NCI-H1048 (cell line): Measurements from ENCODE around the gene ZCCHC2.

Experiments used
- DNase-seq: peaks from one replicate; lab custom pipeline; 2025; lab: John Stamatoyannopoulos, UW

Gene ZCCHC2

DNA sequence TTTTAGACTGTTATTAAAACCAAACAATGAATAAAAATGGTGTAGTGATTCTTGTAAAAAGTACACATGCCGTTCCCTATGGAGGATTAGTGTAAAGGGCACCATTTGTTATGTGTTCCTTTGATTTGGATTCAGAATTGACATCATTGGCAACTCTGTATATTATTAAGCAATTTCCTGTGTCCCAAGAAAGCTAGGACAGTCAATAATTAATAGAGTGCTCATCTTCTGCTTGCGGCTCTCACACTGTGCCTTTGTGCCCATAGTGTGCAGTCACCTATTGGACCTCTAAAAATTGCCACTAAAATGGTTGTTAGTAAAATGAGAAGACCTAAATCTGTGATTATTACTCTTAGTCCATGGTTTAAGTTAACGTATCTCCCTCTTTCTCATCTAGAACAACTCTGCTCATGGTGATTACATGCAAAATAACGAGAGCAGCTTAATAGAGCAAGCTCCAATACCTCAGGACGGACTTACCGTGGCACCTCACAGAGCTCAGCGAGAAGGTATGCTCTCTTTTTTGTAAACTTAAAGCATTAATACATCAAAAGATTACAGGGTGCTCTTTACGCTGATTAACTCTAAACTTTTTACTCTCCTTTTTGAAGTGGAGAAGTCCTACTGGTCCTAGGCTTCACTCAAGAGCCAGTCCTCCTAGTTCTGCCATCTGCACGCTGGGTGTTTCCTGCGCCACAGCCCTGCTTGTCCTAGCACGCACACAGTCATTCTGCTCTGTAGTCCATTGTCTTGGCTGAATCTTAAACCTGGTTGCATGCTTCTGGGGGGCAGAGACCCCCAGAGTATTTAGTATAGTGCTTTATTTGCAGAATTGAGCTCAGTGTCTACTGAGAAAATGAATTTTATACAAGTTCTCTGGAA lies 16.7 kb downstream of the ZCCHC2 start:
- no peak for DNase-seq

DNA sequence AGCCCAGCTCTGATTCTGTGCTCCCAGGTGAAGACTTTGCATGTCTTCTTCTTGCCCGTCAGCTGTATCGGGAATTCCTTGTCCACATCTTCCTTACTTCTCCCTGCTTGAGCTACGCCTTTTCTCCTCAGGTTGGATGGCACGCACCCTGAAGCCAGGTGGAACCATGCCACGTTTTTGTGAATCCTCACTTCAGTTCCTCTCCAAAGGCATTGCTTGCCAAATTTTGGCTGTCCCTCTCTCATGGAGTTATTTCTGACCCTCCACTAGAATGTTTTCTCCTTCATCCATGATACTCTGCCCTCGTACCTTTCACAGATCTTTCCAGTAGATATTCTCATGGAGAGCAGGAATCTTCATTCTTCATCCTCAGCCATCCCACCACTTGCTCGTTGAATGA lies 20.2 kb downstream of the ZCCHC2 start:
- DNase-seq: no peak

DNA sequence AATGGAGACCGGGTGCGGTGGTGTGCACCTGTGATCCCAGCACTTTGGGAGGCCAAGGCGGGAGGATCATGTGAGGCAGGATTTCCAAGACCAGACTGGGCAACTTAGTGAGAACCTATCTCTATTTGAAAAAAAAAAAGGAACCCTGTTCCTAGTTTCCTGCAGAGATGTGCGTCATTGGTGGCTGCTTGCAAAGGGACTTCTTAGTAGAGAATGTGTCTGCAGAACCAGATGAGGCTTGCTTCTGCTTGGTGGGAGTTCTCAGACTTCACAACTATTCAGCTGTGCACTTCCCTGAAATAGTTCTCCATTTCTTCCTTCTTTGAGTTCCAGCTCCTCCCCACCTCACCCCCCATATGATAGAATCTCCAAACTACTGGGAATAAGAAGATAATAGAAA lies 22.3 kb downstream of the ZCCHC2 start:
- no peak for DNase-seq

DNA sequence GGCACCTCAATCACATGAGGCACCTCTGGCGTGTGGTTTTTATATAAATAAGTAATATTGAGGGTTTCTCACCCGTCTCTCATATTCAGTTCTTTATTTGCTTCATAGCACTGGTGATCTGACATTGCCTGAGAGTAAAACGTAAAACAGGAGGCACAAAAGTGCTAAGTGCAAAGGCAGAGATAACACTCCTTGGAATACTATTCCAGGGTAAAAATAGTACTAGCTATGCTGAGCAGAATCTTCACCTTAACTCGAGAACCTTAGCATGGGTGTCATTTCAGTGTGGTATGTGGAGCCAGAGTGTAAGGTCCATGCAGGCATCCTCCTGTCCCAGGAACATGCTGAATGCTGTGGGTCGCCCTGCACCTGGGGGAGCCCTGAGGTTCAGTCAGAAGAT lies 26.9 kb downstream of the ZCCHC2 start:
- DNase-seq: no peak

DNA sequence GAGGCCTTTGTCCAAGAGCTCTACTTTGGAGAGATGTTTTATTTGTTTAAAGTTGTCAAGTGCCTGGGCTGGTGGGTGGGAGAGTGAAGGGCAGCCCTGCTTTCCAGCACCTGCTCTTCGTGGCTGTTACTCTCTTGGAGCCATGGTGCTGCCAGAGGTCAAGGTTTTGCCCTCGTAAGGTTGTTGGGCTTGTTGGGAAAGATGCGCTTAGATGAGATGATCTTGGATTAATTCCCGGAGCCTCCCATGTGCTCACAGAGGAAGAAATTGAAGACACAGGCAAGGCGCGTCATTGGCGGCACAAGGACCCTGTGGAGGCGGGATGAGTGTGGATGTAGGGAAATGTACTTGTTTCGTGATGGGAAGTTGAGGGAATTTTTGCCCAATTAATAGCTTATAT lies 27.9 kb downstream of the ZCCHC2 start:
- no peak for DNase-seq

DNA sequence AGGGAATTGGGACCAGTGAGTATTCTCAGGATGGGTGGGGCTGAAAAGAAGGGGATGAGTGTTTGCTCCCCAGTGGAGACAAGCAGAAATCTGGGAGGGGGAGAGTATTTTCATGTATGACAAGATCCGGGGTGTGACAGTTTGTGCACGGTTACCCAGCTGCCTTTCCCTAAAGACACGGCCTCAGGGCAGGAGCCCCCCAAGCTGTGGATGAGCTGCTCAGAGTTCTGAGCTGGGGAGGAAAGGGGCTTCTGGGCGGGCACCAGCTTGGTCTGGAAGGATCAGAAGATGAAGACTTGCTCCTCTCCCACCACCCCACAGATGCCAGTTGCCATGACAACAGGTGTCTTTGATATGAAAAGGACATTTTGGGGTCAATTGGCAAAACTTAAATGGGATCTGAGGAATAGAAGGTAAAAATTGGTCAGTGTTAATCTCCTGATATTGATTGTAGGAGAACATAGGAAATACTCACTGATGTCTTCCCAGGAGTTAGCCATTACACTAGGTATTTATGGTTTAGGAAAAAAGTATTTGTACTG lies 29.2 kb downstream of the ZCCHC2 start:
- no peak for DNase-seq

DNA sequence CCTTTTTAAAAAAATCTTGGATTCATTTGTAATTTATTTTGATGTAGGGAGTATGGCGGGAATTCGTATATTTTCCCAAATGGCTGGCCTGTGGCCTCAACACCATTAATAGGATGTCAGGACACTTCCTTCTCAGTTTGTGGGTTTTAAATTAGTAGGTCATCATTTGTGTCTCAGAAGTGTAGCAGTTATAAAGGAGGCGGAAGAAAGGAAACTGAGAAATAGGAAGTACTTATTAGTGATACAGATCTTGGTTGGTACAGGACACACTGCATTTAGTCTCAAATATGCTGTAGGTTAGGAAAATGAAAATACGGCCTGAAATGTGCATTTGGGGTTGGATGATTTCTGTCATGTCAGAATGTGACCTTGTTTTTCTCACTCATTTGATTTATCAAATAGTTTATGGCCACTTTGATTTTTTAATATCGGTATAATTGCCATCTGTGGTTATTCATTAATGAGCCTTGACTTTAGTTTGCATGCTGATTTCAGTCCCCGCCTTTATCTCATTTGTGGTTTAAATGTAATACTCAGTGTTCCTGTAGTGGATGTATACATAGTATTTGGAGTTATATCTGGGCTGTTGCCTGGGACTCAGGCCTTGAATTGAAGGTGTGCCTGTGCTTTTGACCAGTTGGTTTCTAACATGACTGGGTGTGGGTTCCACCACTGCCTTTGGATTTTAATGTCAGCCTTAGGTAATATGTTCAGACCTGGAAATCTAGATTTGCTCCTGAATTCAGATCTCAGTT lies 31.4 kb downstream of the ZCCHC2 start:
- no peak for DNase-seq

DNA sequence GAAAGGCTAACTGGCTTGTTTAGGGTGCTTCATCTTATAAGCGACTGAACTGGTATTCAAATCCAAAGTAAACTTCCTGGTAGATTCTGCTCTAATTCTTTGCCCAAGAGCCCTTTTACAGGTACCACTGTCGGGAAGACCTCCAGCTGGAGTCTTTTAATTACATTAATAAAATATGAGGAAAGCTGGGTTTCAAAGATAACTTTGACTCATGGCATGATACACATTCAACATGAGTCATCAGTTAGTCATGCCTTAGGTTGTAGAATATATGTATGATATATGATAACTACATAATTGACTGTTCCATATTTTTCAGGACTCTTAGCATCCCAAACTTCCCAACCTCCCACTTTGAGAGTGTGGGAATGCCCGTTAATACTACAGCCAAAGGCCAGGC lies 32.3 kb downstream of the ZCCHC2 start:
- DNase-seq: no peak

- DNase-seq: no peak
Observed at GRCh38 chr18:62556397-62556796, 33.6 kb downstream of the ZCCHC2 start.

GRCh38 chr18:62558015-62558663 lies 35.3 kb downstream of the ZCCHC2 start:
- DNase-seq: no peak

DNA sequence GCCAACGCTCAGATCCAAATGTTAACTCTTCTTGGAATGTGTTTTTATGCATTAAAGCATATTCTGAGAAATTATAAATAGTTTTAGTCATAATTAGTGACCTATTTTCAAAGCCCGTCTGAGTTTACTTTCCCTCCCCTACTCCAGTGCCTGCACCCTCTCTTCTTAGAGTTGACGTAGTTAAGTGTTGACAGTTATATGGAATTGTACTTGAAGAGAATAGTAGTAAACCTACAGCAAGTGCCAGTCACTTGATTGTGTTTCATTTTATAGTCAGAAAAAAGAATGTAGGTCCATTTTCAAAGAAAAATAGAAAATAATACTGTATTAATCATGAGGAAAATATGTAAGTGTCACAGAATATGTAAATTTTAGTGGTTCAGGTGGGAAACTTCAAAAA lies 41.2 kb downstream of the ZCCHC2 start:
- DNase-seq: no peak

- no peak for DNase-seq
Observed at GRCh38 chr18:62566199-62566598, 43.4 kb downstream of the ZCCHC2 start.

GRCh38 chr18:62566818-62567217 lies 44.0 kb downstream of the ZCCHC2 start:
- DNase-seq: no peak

GRCh38 chr18:62569081-62569655 lies 46.3 kb downstream of the ZCCHC2 start:
- no peak for DNase-seq

- DNase-seq: no peak
Observed at GRCh38 chr18:62571037-62571436, 48.2 kb downstream of the ZCCHC2 start.

- no peak for DNase-seq
Observed at GRCh38 chr18:62571648-62572047, 48.8 kb downstream of the ZCCHC2 start.

- DNase-seq: no peak
Observed at GRCh38 chr18:62572456-62572855, 49.6 kb downstream of the ZCCHC2 start.

GRCh38 chr18:62574776-62575175 lies 52.0 kb downstream of the ZCCHC2 start:
- DNase-seq: no peak

- DNase-seq: no peak
Observed at GRCh38 chr18:62576271-62576670, 53.4 kb downstream of the ZCCHC2 start.

DNA sequence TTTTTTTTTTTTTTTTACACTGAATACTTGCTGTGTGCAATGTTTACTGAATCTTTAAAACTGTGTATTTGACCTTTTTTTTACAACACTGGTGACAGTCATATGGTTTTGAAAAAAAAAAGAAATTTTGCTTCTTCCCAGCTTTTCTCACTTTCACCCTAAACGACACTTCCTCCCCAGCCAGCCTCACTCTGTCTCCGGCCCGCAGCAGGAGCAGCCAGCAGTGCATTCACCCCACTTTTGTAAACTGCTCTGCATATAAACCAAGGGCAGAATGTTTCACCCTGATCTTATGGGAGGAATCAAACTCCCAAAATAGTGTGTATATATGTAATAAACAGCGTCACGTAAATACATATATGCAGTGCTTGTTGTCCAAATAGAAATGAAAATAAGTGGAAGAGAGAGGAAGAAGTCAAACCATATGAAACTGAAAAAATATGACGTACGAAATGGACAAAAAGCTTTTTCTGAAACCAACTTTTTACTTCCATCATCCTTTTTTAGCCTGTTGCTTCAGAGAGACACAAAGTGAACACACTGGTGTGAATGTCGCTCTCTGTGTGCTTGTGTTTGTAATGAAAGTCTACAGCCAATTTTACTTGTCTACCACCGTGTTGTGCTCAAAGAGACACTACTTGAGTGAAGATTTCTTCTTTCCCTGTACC lies 54.2 kb downstream of the ZCCHC2 start:
- DNase-seq: no peak

- DNase-seq: no peak
Observed at GRCh38 chr18:62577765-62578164, 54.9 kb downstream of the ZCCHC2 start.
